Stimulated activated naive CD8-positive, alpha-beta T cell treated with anti-CD3 and anti-CD28 coated beads, Interleukin-15, Interleukin-2, amounts not matched to agents 100 U/mL and 50 U/mL, for 24 hours (primary cell): ENCODE measurements around the gene MORC1.
A peak's percentile ranks its signal among the peaks of the same experiment; 100 is the strongest.

Experiments used
- ATAC-seq: fragments of 150-1000 bp; cut with Tn5 transposase; one replicate; pipeline ENCODE4 v1.10.0; 2021
- DNase-seq: peaks from one replicate; pipeline ENCODE4 v3.0.0; 2021

MORC1 gene

GRCh38 chr3:108946292-108947285, 171.3 kb downstream of the MORC1 start:
- DNase-seq, result no peak
- no peak for ATAC-seq

GRCh38 chr3:108940568-108941263, 177.2 kb downstream of the MORC1 start:
- no peak for DNase-seq

GRCh38 chr3:108940166-108940565, 177.8 kb downstream of the MORC1 start:
- DNase-seq, result no peak
- ATAC-seq, result no peak

More at GRCh38 chr3:108940568-108941263, 177.2 kb downstream of the MORC1 start:
- no peak for ATAC-seq

GRCh38 chr3:108936924-108937689, 180.8 kb downstream of the MORC1 start:
- ATAC-seq (no peak), DNase-seq (no peak)

GRCh38 chr3:108931035-108931434, 186.9 kb downstream of the MORC1 start:
- ATAC-seq, result no peak

GRCh38 chr3:108918866-108919265, 199.1 kb downstream of the MORC1 start:
- ATAC-seq (no peak), DNase-seq (no peak)

More at GRCh38 chr3:108931035-108931434, 186.9 kb downstream of the MORC1 start:
- no peak for DNase-seq

- DNase-seq (peak; percentile 53), ATAC-seq (peak; percentile 80)
These were observed 202.9 kb downstream of the MORC1 start for GRCh38 chr3:108914774-108915641.

GRCh38 chr3:108909799-108910198, 208.1 kb downstream of the MORC1 start:
- no peak for ATAC-seq
- DNase-seq, result no peak
